Neural progenitor cell (in vitro differentiated cells): Measurements from ENCODE around the gene PPIA. TPM values are rescaled to one million over a fixed set of nuclear protein-coding genes. Genes with fewer than 3 reads are reported as not detected.
A peak's percentile ranks its signal among the peaks of the same experiment; 100 is the strongest.

Source experiments
- DNase-seq: peaks from one replicate; pipeline ENCODE4 v3.0.0-alpha.2; 2016; ENCODE audit warnings: low spot score
- H2AFZ ChIP-seq: fragments of 200-600 bp; sonication (generic); replicated peaks from 2 replicates; pipeline ENCODE4 v1.6.1; 2016; ENCODE audit warnings: antibody characterized with exemption
- H3F3A ChIP-seq: fragments of 200-600 bp; sonication (generic); 2 replicates; pipeline ENCODE4 v1.6.1; 2016; ENCODE audit warnings: antibody characterized with exemption, low read depth
- H3K27ac ChIP-seq: fragments of 200-600 bp; sonication (generic); 2 replicates; pipeline ENCODE4 v1.5.1; 2016; ENCODE audit warnings: mild to moderate bottlenecking
- H3K27me3 ChIP-seq: fragments of 200-600 bp; sonication (generic); 2 replicates; pipeline ENCODE4 v1.6.1; 2016; ENCODE audit warnings: mild to moderate bottlenecking, moderate library complexity
- H3K36me3 ChIP-seq: fragments of 200-600 bp; sonication (generic); 2 replicates; pipeline ENCODE4 v1.5.1; 2016
- H3K4me1 ChIP-seq: fragments of 200-600 bp; sonication (generic); 2 replicates; pipeline ENCODE4 v1.6.1; 2016; ENCODE audit warnings: mixed run types
- H3K4me2 ChIP-seq: fragments of 200-600 bp; sonication (generic); 2 replicates; pipeline ENCODE4 v1.6.1; 2016
- H3K4me3 ChIP-seq: fragments of 200-600 bp; sonication (generic); 2 replicates; pipeline ENCODE4 v1.5.1; 2016
- H3K79me2 ChIP-seq: fragments of 200-600 bp; sonication (generic); 2 replicates; pipeline ENCODE4 v1.6.1; 2016; ENCODE audit warnings: low read depth
- H3K9ac ChIP-seq: fragments of 200-600 bp; sonication (generic); 2 replicates; pipeline ENCODE4 v1.6.1; 2016
- H3K9me3 ChIP-seq: fragments of 200-600 bp; sonication (generic); 2 replicates; pipeline ENCODE4 v1.5.1; 2016; ENCODE audit warnings: low read depth
- H4K20me1 ChIP-seq: fragments of 200-600 bp; sonication (generic); 2 replicates; pipeline ENCODE4 v1.6.1; 2016; ENCODE audit warnings: low read depth
- H3K27ac Mint-ChIP-seq: 3 replicates; pipeline ENCODE4 v1.8.0; 2021; ENCODE audit warnings: mixed read lengths
- H3K27me3 Mint-ChIP-seq: 2 replicates; pipeline ENCODE4 v1.8.0; 2022; ENCODE audit warnings: low read depth, mild to moderate bottlenecking, inconsistent platforms, moderate library complexity, mixed read lengths; ENCODE audit not compliant: insufficient read depth
- H3K36me3 Mint-ChIP-seq: 3 replicates; pipeline ENCODE4 v1.8.0; 2021; ENCODE audit warnings: mixed read lengths
- H3K4me1 Mint-ChIP-seq: 3 replicates; pipeline ENCODE4 v1.8.0; 2021; ENCODE audit warnings: mixed read lengths
- H3K4me3 Mint-ChIP-seq: 3 replicates; pipeline ENCODE4 v1.8.0; 2021; ENCODE audit warnings: mild to moderate bottlenecking, moderate library complexity, mixed read lengths
- H3K9me3 Mint-ChIP-seq: 3 replicates; pipeline ENCODE4 v1.8.0; 2020; ENCODE audit warnings: mixed read lengths
- EZH2 ChIP-seq: fragments of 200-600 bp; sonication (generic); IDR thresholded peaks from 2 replicates; pipeline ENCODE4 v1.6.1; 2017; ENCODE audit warnings: antibody characterized with exemption, mild to moderate bottlenecking, moderate library complexity
- EZH2phosphoT487 ChIP-seq: fragments of 200-600 bp; sonication (generic); IDR thresholded peaks from 2 replicates; pipeline ENCODE4 v1.6.1; 2017; ENCODE audit warnings: antibody characterized with exemption
- total RNA-seq: library from RNA; depleted of rRNA; stranded (reverse); fragments of >200 nt; gene quantifications from 2 replicates; pipeline ENCODE4 v1.2.3, GENCODE V29; 2015; ENCODE audit warnings: low replicate concordance
- TF ChIP-seq, protein P1 (sequence below): fragments of 200-600 bp; sonication (generic); IDR thresholded peaks from 2 replicates; pipeline ENCODE4 v1.5.1; 2017; ENCODE audit warnings: antibody characterized with exemption, mild to moderate bottlenecking

The PPIA gene
- total RNA-seq, 1 donor from 2014 or later, result 2,932 TPM

DNA sequence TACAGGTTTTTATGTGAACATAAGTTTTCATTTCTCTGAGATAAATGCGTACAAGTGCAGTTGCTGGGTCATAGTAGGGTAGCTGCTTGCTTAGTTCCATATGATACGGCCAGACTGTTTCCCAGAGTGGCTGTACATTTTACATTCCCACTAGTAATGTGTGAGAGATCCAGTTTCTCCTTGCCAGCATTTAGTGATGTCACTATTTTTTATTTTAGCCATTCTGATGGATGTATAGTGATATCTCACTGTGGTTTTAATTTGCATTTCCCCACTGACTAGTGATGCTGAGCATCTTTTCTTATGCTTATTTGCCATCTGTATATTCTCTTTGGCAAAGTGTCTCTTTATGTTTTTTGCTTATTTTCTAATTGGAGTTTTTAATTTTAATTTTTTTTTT, 43.7 kb upstream of the PPIA start:
- Mint-ChIP-seq H3K27ac (no peak overlapping the region), H3K4me1 (peaks cover 20% of the 10 kb centered on the region), H3K36me3 (peaks cover 8% of the 10 kb centered on the region), H3K9me3 (no peaks in the 10 kb centered on the region), H3K4me3 (no peak overlapping the region), H3K27me3 (peaks cover 2% of the 10 kb centered on the region)
- Histone ChIP-seq H3K27me3 (no peaks in the 10 kb centered on the region), H3K9me3 (no peaks in the 10 kb centered on the region), H3K4me3 (no peak overlapping the region), H2AFZ (no peak overlapping the region), H3K79me2 (peaks cover 63% of the 10 kb centered on the region), H3K27ac (no peak overlapping the region), H3K4me2 (no peak overlapping the region), H3K4me1 (peaks cover 7% of the 10 kb centered on the region), H4K20me1 (peaks cover 41% of the 10 kb centered on the region), H3F3A (peaks cover 3% of the 10 kb centered on the region), H3K36me3 (no peaks in the 10 kb centered on the region), H3K9ac (no peak overlapping the region)
- no peak for DNase-seq
- TF ChIP-seq, protein P1, sequence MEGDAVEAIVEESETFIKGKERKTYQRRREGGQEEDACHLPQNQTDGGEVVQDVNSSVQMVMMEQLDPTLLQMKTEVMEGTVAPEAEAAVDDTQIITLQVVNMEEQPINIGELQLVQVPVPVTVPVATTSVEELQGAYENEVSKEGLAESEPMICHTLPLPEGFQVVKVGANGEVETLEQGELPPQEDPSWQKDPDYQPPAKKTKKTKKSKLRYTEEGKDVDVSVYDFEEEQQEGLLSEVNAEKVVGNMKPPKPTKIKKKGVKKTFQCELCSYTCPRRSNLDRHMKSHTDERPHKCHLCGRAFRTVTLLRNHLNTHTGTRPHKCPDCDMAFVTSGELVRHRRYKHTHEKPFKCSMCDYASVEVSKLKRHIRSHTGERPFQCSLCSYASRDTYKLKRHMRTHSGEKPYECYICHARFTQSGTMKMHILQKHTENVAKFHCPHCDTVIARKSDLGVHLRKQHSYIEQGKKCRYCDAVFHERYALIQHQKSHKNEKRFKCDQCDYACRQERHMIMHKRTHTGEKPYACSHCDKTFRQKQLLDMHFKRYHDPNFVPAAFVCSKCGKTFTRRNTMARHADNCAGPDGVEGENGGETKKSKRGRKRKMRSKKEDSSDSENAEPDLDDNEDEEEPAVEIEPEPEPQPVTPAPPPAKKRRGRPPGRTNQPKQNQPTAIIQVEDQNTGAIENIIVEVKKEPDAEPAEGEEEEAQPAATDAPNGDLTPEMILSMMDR, result no peak
- no peak for TF ChIP-seq EZH2
- TF ChIP-seq EZH2phosphoT487, result no peak

DNA sequence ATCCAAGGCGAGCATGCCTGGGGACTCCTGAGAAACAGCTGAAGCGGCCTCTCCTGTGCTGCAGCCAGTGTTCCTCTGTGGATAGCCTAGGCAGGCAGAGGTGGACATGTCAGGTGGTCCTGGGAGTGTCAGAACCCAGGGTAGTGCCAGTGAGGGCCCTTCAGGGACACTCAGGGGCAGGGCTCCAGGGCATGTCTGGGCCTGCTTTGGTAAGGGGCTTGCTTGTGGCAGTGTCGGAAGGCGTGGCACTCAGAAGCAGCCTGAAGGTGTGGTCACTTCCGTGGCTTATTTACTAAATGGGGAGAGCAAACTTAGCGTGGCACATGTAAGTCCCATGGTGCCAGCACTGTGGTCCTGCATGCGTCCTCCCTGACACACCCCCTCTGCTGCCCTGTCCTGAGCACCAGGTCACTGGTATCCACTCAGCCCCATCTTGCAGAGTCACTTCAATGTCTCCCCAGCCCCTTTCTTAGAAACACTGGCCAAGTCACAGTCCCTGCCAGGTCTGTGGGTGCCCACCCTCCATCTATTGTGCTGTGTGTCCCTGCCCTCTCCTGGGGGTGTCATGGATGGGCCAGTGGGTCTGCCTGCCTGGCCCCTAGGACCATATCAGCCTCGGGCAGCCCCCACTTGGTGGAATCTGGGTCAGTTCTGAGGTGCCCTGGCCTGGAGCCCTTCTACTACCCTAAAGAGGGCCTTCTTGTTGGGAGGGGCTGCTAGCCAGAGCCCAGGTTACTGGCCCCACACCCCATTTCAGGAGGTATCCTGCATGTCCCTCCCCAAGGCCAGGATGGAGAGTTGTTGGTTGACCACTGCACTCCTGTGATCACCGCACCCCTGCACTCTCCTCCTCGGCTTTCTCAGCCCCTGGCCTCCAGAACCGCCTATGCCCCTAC, 41.4 kb upstream of the PPIA start:
- Histone ChIP-seq H3K4me2 (no peak overlapping the region), H3K36me3 (no peaks in the 10 kb centered on the region), H3K9ac (peak overlapping the region; percentile 42), H3K4me3 (no peak overlapping the region), H3K9me3 (no peaks in the 10 kb centered on the region), H3K4me1 (no peaks in the 10 kb centered on the region), H4K20me1 (peaks cover 31% of the 10 kb centered on the region), H3F3A (no peaks in the 10 kb centered on the region), H3K27ac (no peak overlapping the region), H3K27me3 (no peaks in the 10 kb centered on the region), H3K79me2 (peaks cover 51% of the 10 kb centered on the region), H2AFZ (no peak overlapping the region)
- TF ChIP-seq EZH2phosphoT487 (no peak), EZH2 (no peak)
- TF ChIP-seq, protein P1, result no peak
- Mint-ChIP-seq H3K4me3 (no peak overlapping the region), H3K36me3 (peaks cover 8% of the 10 kb centered on the region), H3K9me3 (no peaks in the 10 kb centered on the region), H3K4me1 (peaks cover 12% of the 10 kb centered on the region), H3K27me3 (no peaks in the 10 kb centered on the region), H3K27ac (no peak overlapping the region)
- DNase-seq, result no peak

DNA sequence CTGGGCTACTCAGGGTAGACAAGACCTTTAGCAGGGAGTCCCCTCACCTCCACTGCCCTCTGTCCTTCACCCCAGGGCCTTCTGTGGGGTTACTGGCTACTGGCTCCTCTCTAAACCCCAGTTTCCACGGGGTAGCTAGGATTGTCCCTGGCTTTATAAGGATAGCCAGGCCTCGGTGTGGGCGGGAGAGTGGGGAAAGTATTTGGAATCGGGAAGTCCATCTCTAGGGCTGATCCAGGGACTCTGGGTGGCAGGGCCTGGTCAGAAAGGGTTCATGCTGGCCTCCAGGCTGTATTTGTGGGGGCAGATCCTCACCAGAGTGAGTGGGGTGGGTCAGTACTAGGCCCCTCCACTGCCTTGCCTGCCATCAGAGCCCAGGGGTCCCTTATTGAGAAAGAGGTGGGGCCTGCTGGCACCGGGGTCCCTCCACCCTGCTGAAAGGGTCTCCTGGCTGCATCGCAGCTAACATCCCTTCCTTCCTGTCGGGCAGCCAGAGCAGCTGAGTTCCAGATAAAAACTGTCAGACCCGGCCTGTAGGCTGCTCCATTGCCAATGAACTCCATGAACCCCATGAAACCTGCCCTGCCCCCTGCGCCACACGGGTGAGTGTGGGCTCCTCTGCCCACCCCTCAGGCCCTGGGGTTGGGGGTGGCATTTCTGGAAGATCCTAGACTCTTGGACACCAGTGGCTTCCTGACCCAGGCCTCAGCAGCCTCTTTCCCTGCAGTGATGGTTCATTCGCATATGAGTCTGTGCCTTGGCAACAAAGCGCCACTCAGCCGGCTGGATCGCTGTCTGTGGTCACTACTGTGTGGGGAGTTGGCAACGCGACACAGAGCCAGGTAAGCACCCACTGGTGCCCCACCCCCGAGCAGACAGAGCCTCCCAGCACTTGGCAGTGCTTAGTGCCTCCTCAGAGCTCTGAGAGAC, 40.5 kb upstream of the PPIA start:
- Mint-ChIP-seq H3K9me3 (no peaks in the 10 kb centered on the region), H3K27ac (no peak overlapping the region), H3K27me3 (no peaks in the 10 kb centered on the region), H3K4me3 (no peak overlapping the region), H3K36me3 (peaks cover 3% of the 10 kb centered on the region), H3K4me1 (peaks cover 4% of the 10 kb centered on the region)
- no peaks in the 10 kb centered on the region for H3K9me3 ChIP-seq
- H3K36me3 ChIP-seq, result no peaks in the 10 kb centered on the region
- no peak for DNase-seq
- TF ChIP-seq EZH2, result no peak
- no peak for TF ChIP-seq EZH2phosphoT487
- TF ChIP-seq, protein P1, result no peak
- no peak overlapping the region for H2AFZ ChIP-seq
- H3K27ac ChIP-seq, result no peak overlapping the region
- H3K4me2 ChIP-seq, result no peak overlapping the region
- peaks cover 21% of the 10 kb centered on the region for H4K20me1 ChIP-seq
- H3K4me3 ChIP-seq, result no peak overlapping the region
- peak overlapping the region; percentile 42 for H3K9ac ChIP-seq
- no peaks in the 10 kb centered on the region for H3F3A ChIP-seq
- no peaks in the 10 kb centered on the region for H3K27me3 ChIP-seq
- no peaks in the 10 kb centered on the region for H3K4me1 ChIP-seq
- peaks cover 42% of the 10 kb centered on the region for H3K79me2 ChIP-seq
